HepG2 (cell line): Measurements from ENCODE around the gene CDC14B. TPM values are rescaled to one million over a fixed set of nuclear protein-coding genes. Genes with fewer than 3 reads are reported as not detected.

ENCODE experiments used
- ARID5B ChIP-seq: IDR thresholded peaks from 2 replicates; pipeline ENCODE4 v1.4.0; 2020; ENCODE audit warnings: mild to moderate bottlenecking, missing genetic modification reagents
- BHLHE40 ChIP-seq: IDR thresholded peaks from 2 replicates; pipeline ENCODE4 v1.6.1; 2011; ENCODE audit warnings: low read length, improper control_type of control experiment
- DNMT3B ChIP-seq: conservative IDR thresholded peaks from 2 replicates; pipeline ENCODE4 v1.6.1; 2016; ENCODE audit warnings: missing biosample characterization, control low read depth
- FOSL2 ChIP-seq: sonication (generic); formaldehyde crosslinking; IDR thresholded peaks from 2 replicates; pipeline ENCODE4 v1.4.0; 2020; ENCODE audit warnings: missing genetic modification reagents
- HMG20A ChIP-seq: IDR thresholded peaks from 2 replicates; pipeline ENCODE4 v1.6.1; 2016; ENCODE audit warnings: borderline replicate concordance
- HNF4G ChIP-seq, 2 experiments: sonication (generic) in 1 of 2; formaldehyde crosslinking in 1 of 2; IDR thresholded peaks; 2 replicates each; pipeline versions ENCODE4 v1.4.0 to v1.6.1; 2011 to 2020; ENCODE audit warnings: borderline replicate concordance in 2 of 2, low read depth in 2 of 2, mild to moderate bottlenecking in 2 of 2, low read length in 1 of 2, missing genetic modification reagents in 1 of 2, moderate library complexity in 1 of 2
- PCBP2 ChIP-seq: fragments of 200-400 bp; formaldehyde crosslinking; optimal IDR thresholded peaks from 2 replicates; pipeline ENCODE3; 2018; ENCODE audit warnings: low read length, low read depth; ENCODE audit not compliant: poor library complexity, severe bottlenecking
- SMARCC2 ChIP-seq: fragments of 450-650 bp; IDR thresholded peaks from 2 replicates; pipeline ENCODE4 v1.6.1; 2017; ENCODE audit warnings: antibody characterized with exemption, mild to moderate bottlenecking
- SNRNP70 ChIP-seq: fragments of 200-400 bp; formaldehyde crosslinking; IDR thresholded peaks from 2 replicates; pipeline ENCODE4 v1.6.1; 2017; ENCODE audit warnings: mild to moderate bottlenecking, low read depth, low read length, moderate library complexity
- SP4 ChIP-seq: sonication (generic); formaldehyde crosslinking; IDR thresholded peaks from 2 replicates; pipeline ENCODE4 v1.8.1; 2023; ENCODE audit warnings: mild to moderate bottlenecking, missing genetic modification reagents
- TARDBP ChIP-seq: sonication (generic); formaldehyde crosslinking; IDR thresholded peaks from 2 replicates; pipeline ENCODE4 v1.8.0; 2022; ENCODE audit warnings: mild to moderate bottlenecking, missing genetic modification reagents
- ZBTB3 ChIP-seq: sonication (generic); formaldehyde crosslinking; IDR thresholded peaks from 2 replicates; pipeline ENCODE4 v1.4.0; 2020; ENCODE audit warnings: low read depth, mild to moderate bottlenecking, moderate library complexity, missing genetic modification reagents, borderline replicate concordance
- ZBTB42 ChIP-seq: sonication (generic); formaldehyde crosslinking; IDR thresholded peaks from 2 replicates; pipeline ENCODE4 v1.5.0; 2020; ENCODE audit warnings: mild to moderate bottlenecking, missing genetic modification reagents
- ZFAT ChIP-seq: sonication (generic); formaldehyde crosslinking; conservative IDR thresholded peaks from 2 replicates; pipeline ENCODE4 v1.8.1; 2023; ENCODE audit warnings: missing genetic modification reagents, inconsistent platforms
- ZNF12 ChIP-seq: sonication (generic); formaldehyde crosslinking; IDR thresholded peaks from 2 replicates; pipeline ENCODE4 v1.5.0; 2020; ENCODE audit warnings: missing genetic modification reagents
- ZNF224 ChIP-seq: sonication (generic); formaldehyde crosslinking; IDR thresholded peaks from 2 replicates; pipeline ENCODE4 v1.5.0; 2020; ENCODE audit warnings: mild to moderate bottlenecking, missing genetic modification reagents
- ZNF264 ChIP-seq: sonication (generic); formaldehyde crosslinking; IDR thresholded peaks from 2 replicates; pipeline ENCODE4 v1.4.0; 2020; ENCODE audit warnings: missing genetic modification reagents
- ZNF281 ChIP-seq: sonication (generic); formaldehyde crosslinking; IDR thresholded peaks from 2 replicates; pipeline ENCODE4 v1.4.0; 2020; ENCODE audit warnings: missing genetic modification reagents, borderline replicate concordance
- ZNF354B ChIP-seq: sonication (generic); formaldehyde crosslinking; IDR thresholded peaks from 2 replicates; pipeline ENCODE4 v1.8.0; 2022; ENCODE audit warnings: mild to moderate bottlenecking, missing genetic modification reagents
- ZNF460 ChIP-seq: sonication (generic); formaldehyde crosslinking; IDR thresholded peaks from 2 replicates; pipeline ENCODE4 v1.5.1; 2020; ENCODE audit warnings: missing genetic modification reagents, mild to moderate bottlenecking, borderline replicate concordance
- ZNF547 ChIP-seq: sonication (generic); formaldehyde crosslinking; IDR thresholded peaks from 2 replicates; pipeline ENCODE4 v1.5.1; 2020; ENCODE audit warnings: mild to moderate bottlenecking, missing genetic modification reagents
- ZNF552 ChIP-seq: sonication (generic); formaldehyde crosslinking; IDR thresholded peaks from 2 replicates; pipeline ENCODE4 v1.9.0; 2022; ENCODE audit warnings: missing genetic modification reagents, mild to moderate bottlenecking, borderline replicate concordance
- ZNF558 ChIP-seq: sonication (generic); formaldehyde crosslinking; IDR thresholded peaks from 2 replicates; pipeline ENCODE4 v1.9.0; 2022; ENCODE audit warnings: mild to moderate bottlenecking, missing genetic modification reagents, borderline replicate concordance
- ZNF615 ChIP-seq: sonication (generic); formaldehyde crosslinking; IDR thresholded peaks from 2 replicates; pipeline ENCODE4 v1.5.0; 2020; ENCODE audit warnings: mild to moderate bottlenecking, missing genetic modification reagents, borderline replicate concordance
- polyA plus RNA-seq, 8 experiments: library from polyadenylated mRNA; depleted of rRNA in 3 of 8; stranded (reverse) in 7 of 8; unstranded in 1 of 8; fragments of >200 nt; fragmentation: Illumina TruSeq in 4 of 8; extraction: Trizol in 4 of 8; gene quantifications; 2 replicates each; pipeline versions ENCODE4 v1.2.1 to v1.2.3, GENCODE V29; 2011 to 2016; ENCODE audit warnings: low read depth in 4 of 8, missing spikeins in 1 of 8, mixed read lengths in 1 of 8; ENCODE audit not compliant: insufficient read depth in 1 of 8
- total RNA-seq, 5 experiments: library from RNA; depleted of rRNA; stranded (reverse); fragments of >200 nt; fragmentation: Illumina TruSeq; extraction: Trizol; gene quantifications; 2 replicates each; pipeline ENCODE4 v1.2.3, GENCODE V29; 2016; ENCODE audit warnings: low read depth in 1 of 5
- TF ChIP-seq, protein P1 (sequence below): conservative IDR thresholded peaks from 2 replicates; pipeline ENCODE4 v1.6.1; 2018; ENCODE audit warnings: missing genetic modification reagents

The CDC14B gene
- total and polyA plus RNA-seq, 2 of the 13 experiments (the other 11 are each of a cell fraction or from before 2014, with no cell fraction given): 25.8 to 33.3 TPM

DNA sequence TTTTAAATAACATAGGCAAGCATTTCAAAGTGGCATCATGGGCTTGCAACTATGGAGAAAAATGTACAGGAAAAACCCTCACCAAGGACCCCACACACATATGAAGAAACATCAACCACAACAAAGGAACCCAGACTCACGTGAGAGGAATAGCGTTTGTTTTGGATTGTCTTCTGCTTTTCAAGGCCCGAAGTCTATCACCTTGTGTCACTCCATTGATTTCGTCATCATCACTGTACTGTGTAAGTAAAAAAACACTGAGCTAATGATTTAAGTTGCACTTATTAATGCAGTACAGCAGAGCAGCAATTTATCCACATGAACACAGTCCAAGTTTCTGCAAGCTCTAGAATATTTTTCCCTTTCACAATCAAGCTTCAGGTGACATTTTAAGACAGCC, 97.3 kb downstream of the CDC14B start (continued):
- 0 out of 2 replicates have a peak, but pooled peaks have one; percentile 25 for TF ChIP-seq ARID5B
- TF ChIP-seq ZNF12 (CRISPR knock-in tag): no peak
- TF ChIP-seq ZNF264 (CRISPR knock-in tag): no peak
- TF ChIP-seq, protein P1, sequence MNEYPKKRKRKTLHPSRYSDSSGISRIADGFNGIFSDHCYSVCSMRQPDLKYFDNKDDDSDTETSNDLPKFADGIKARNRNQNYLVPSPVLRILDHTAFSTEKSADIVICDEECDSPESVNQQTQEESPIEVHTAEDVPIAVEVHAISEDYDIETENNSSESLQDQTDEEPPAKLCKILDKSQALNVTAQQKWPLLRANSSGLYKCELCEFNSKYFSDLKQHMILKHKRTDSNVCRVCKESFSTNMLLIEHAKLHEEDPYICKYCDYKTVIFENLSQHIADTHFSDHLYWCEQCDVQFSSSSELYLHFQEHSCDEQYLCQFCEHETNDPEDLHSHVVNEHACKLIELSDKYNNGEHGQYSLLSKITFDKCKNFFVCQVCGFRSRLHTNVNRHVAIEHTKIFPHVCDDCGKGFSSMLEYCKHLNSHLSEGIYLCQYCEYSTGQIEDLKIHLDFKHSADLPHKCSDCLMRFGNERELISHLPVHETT (CRISPR knock-in tag): no peak
- 0 out of 2 replicates have a peak, but pooled peaks have one; percentile 18 for TF ChIP-seq HMG20A (CRISPR knock-in tag)
- no peak for TF ChIP-seq DNMT3B (CRISPR knock-in tag)
- no peak for TF ChIP-seq SP4 (CRISPR knock-in tag)
- no peak for TF ChIP-seq PCBP2
- TF ChIP-seq ZNF547 (CRISPR knock-in tag): no peak
- TF ChIP-seq ZFAT (CRISPR knock-in tag): no peak
- TF ChIP-seq ZNF558: no peak
- TF ChIP-seq ZNF615 (CRISPR knock-in tag): no peak
- TF ChIP-seq SMARCC2: no peak
- TF ChIP-seq ZNF224: no peak
- no peak for TF ChIP-seq ZBTB3 (CRISPR knock-in tag)
- TF ChIP-seq ZNF552 (CRISPR knock-in tag): no peak
- TF ChIP-seq BHLHE40: peak; percentile 84
- TF ChIP-seq ZNF281 (CRISPR knock-in tag): no peak
- TF ChIP-seq SNRNP70: no peak
- no peak for TF ChIP-seq TARDBP (CRISPR knock-in tag)
- TF ChIP-seq FOSL2 (CRISPR knock-in tag): peak; percentile 21; the same call in 1 of the 2 replicates
- TF ChIP-seq ZBTB42 (CRISPR knock-in tag): no peak
- TF ChIP-seq HNF4G (IDR thresholded peaks at IDR 0.05; ENCODE audit: borderline replicate concordance, low read depth, low read length): no peak
- TF ChIP-seq HNF4G (CRISPR knock-in tag; IDR thresholded peaks at IDR 0.05; ENCODE audit: borderline replicate concordance, low read depth): no peak
- TF ChIP-seq ZNF460 (CRISPR knock-in tag): no peak
- TF ChIP-seq ZNF354B (CRISPR knock-in tag): no peak
